Suprapubic skin (tissue), 4 donors: ENCODE results near the gene MLXIP. TPM values are rescaled to one million over a fixed set of nuclear protein-coding genes. Genes with fewer than 3 reads are reported as not detected.

Experiments used
- DNase-seq, 2 donors: peaks; one replicate each; pipeline ENCODE4 v3.0.0-alpha.2; 2019; ENCODE audit warnings: low spot score in 2 of 2
- H3K27ac ChIP-seq: fragments of 200-600 bp; sonication (generic); one replicate; pipeline ENCODE4 v1.5.1; 2019
- H3K27me3 ChIP-seq: fragments of 200-600 bp; sonication (generic); one replicate; pipeline ENCODE4 v1.5.1; 2019
- H3K36me3 ChIP-seq: fragments of 200-600 bp; sonication (generic); one replicate; pipeline ENCODE4 v1.5.1; 2019
- H3K4me1 ChIP-seq: fragments of 200-600 bp; sonication (generic); one replicate; pipeline ENCODE4 v1.5.1; 2019
- H3K4me3 ChIP-seq: fragments of 200-600 bp; sonication (generic); one replicate; pipeline ENCODE4 v1.5.1; 2019; ENCODE audit warnings: mild to moderate bottlenecking
- H3K9me3 ChIP-seq: fragments of 200-600 bp; sonication (generic); one replicate; pipeline ENCODE4 v1.5.1; 2019
- EP300 ChIP-seq: sonication (generic); formaldehyde crosslinking; IDR thresholded peaks from one replicate; pipeline ENCODE4 v1.6.1; 2017; ENCODE audit warnings: antibody characterized with exemption
- POLR2A ChIP-seq, 2 donors: fragments of 450-650 bp; IDR thresholded peaks; one replicate each; pipeline ENCODE4 v1.6.1; 2017; ENCODE audit warnings: antibody characterized with exemption in 2 of 2, mild to moderate bottlenecking in 2 of 2, moderate library complexity in 2 of 2
- POLR2AphosphoS5 ChIP-seq, 3 donors: sonication (generic); formaldehyde crosslinking; IDR thresholded peaks; one replicate each; pipeline ENCODE4 v1.6.1; 2017; ENCODE audit warnings: antibody characterized with exemption in 3 of 3
- WGBS: methylation state at CpG from one replicate; pipeline ENCODE4 v1.1.5; 2018; 5-methylcytosine and 5-hydroxymethylcytosine counted together
- total RNA-seq, 4 donors: library from RNA; depleted of rRNA; stranded (reverse); fragments of >200 nt; gene quantifications; one replicate each; pipeline ENCODE4 v1.1.0, GENCODE V29; 2016
- TF ChIP-seq, protein P1 (sequence below), 2 donors: fragments of 200-600 bp in 1 of 2; fragments of 450-650 bp in 1 of 2; sonication (generic) in 1 of 2; IDR thresholded peaks; one replicate each; pipeline ENCODE4 v1.5.1; 2016 to 2019; ENCODE audit warnings: antibody characterized with exemption in 2 of 2, mild to moderate bottlenecking in 1 of 2, moderate library complexity in 1 of 2

Gene MLXIP
- total RNA-seq, 4 donors from 2014 or later = 25.2 to 91.4 (median 35.4) TPM

DNA sequence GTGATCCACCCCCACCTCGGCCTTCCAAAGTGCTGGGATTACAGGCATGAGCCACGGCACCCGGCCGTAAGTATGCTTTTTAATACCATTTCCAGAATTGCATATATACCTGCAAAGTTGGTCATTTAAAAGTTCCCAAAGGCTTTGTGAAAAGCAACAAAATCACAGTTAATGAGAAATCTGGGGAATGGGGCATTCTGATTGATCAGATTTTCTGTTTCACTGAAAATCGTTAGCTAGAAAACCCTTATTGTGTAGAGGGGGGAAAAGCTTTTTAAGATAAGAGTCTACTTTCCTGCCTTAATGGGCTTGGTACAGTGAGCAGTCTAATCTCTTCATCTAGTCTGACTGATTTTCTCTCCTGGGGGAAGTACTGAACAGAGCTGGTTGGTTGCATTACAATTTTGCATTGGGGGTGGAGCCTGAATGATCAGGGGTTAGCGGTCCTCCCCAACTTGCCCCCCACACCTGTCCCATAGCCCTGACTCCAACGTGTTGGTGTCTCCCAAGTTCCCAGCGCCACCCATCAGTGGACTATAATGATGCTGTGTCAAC lies 71.6 kb downstream of the MLXIP start:
- DNase-seq = no peak
- TF ChIP-seq POLR2AphosphoS5 (IDR thresholded peaks at IDR 0.05) (no peak), POLR2A (IDR thresholded peaks at IDR 0.05) (no peak), EP300 (no peak)
- TF ChIP-seq, protein P1, sequence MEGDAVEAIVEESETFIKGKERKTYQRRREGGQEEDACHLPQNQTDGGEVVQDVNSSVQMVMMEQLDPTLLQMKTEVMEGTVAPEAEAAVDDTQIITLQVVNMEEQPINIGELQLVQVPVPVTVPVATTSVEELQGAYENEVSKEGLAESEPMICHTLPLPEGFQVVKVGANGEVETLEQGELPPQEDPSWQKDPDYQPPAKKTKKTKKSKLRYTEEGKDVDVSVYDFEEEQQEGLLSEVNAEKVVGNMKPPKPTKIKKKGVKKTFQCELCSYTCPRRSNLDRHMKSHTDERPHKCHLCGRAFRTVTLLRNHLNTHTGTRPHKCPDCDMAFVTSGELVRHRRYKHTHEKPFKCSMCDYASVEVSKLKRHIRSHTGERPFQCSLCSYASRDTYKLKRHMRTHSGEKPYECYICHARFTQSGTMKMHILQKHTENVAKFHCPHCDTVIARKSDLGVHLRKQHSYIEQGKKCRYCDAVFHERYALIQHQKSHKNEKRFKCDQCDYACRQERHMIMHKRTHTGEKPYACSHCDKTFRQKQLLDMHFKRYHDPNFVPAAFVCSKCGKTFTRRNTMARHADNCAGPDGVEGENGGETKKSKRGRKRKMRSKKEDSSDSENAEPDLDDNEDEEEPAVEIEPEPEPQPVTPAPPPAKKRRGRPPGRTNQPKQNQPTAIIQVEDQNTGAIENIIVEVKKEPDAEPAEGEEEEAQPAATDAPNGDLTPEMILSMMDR (IDR thresholded peaks at IDR 0.05) = no peak
- 78% methylated on average over 8 of the region's 8 CpGs for WGBS
- no peaks in the 10 kb centered on the region for H3K36me3 ChIP-seq
- H3K4me1 ChIP-seq = no peaks in the 10 kb centered on the region
- no peak overlapping the region for H3K4me3 ChIP-seq
- H3K9me3 ChIP-seq = no peaks in the 10 kb centered on the region
- no peaks in the 10 kb centered on the region for H3K27me3 ChIP-seq
- no peak overlapping the region for H3K27ac ChIP-seq

DNA sequence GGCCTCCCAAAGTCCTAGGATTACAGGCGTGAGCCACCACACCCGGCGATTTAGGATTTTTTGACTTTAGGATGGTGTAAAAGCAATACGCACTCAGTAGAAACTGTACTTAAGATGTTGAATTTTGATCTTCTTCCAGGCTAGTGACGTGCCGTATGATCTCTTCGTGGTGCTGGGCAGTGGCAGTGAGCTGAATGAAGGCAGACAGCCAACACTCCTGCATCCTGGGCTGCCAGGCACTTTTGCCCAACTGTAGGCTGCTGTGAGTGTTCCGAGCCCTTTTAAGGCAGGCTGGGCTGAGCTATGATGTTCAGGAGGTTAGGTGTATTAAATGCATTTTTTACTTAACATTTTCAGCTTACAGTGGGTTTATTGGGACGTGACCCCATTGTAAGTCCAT lies 74.2 kb downstream of the MLXIP start:
- Histone ChIP-seq H3K36me3 (no peaks in the 10 kb centered on the region), H3K4me1 (no peaks in the 10 kb centered on the region), H3K27ac (no peak overlapping the region), H3K9me3 (no peaks in the 10 kb centered on the region), H3K27me3 (no peaks in the 10 kb centered on the region), H3K4me3 (no peak overlapping the region)
- no peak for TF ChIP-seq EP300
- no peak for TF ChIP-seq POLR2AphosphoS5 (IDR thresholded peaks at IDR 0.05)
- TF ChIP-seq, protein P1 (IDR thresholded peaks at IDR 0.05) = no peak
- no peak for TF ChIP-seq POLR2A (IDR thresholded peaks at IDR 0.05)
- no peak for DNase-seq
- WGBS = 81% methylated on average over 9 of the region's 9 CpGs

DNA sequence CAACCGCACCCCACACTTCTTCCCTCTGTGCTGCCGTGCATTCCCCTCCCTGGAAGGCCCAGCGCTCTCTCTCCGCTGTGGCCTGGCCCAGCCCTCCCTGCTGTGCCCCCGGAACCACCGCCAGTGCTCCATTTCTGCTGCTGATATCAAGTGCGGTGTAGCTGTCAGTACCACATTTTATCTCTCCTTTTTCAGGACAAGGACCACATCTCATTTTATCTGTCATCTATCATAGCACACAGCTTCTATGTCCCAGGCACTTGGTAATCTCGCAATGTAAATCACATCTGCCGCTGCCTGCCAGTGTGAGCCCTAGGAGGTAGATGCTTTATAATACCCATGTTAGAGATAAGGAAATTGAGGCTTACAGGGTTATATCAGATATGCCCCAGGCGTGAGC lies 77.1 kb downstream of the MLXIP start:
- no peak for TF ChIP-seq POLR2AphosphoS5 (IDR thresholded peaks at IDR 0.05)
- TF ChIP-seq EP300 = no peak
- no peak for TF ChIP-seq POLR2A (IDR thresholded peaks at IDR 0.05)
- TF ChIP-seq, protein P1 (IDR thresholded peaks at IDR 0.05) = no peak
- WGBS = 85% methylated on average over 10 of the region's 10 CpGs
- H3K36me3 ChIP-seq = no peaks in the 10 kb centered on the region
- DNase-seq = no peak
- H3K9me3 ChIP-seq = no peaks in the 10 kb centered on the region
- no peaks in the 10 kb centered on the region for H3K27me3 ChIP-seq
- H3K4me3 ChIP-seq = no peak overlapping the region
- no peak overlapping the region for H3K27ac ChIP-seq
- no peaks in the 10 kb centered on the region for H3K4me1 ChIP-seq

DNA sequence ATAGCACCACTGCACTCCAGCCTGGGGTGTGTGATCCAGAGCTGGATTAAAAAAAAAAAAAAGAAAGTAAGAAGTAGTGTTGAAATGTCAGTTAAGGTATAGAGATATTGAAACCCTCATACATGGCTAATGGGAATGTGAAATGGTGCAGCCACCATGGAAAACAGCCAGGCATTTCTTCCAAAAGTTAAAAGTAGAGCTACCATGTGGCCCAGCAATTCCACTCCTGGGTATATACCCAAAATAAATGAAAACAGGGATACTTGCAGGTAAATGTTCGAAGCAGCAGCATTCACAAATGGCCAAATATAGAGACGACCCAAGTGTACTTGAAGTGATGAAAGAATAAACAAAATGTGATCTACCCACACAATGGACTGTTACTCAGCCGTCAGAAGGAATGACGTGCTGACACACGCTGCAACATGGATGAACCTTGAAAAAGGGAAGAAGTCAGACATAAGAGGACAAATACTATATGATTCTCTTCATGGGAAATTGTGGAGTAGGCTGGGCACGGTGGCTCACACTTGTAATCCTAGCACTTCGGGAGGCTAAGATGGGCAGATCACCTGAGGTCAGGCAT lies 80.2 kb downstream of the MLXIP start:
- peaks cover 3% of the 10 kb centered on the region for H3K27me3 ChIP-seq
- H3K27ac ChIP-seq = no peak overlapping the region
- 87% methylated on average over 7 of the region's 7 CpGs for WGBS
- no peaks in the 10 kb centered on the region for H3K9me3 ChIP-seq
- DNase-seq = no peak
- no peaks in the 10 kb centered on the region for H3K4me1 ChIP-seq
- H3K4me3 ChIP-seq = no peak overlapping the region
- TF ChIP-seq POLR2A (IDR thresholded peaks at IDR 0.05) (no peak), POLR2AphosphoS5 (IDR thresholded peaks at IDR 0.05) (no peak), EP300 (no peak)
- TF ChIP-seq, protein P1 (IDR thresholded peaks at IDR 0.05) = no peak
- H3K36me3 ChIP-seq = no peaks in the 10 kb centered on the region

DNA sequence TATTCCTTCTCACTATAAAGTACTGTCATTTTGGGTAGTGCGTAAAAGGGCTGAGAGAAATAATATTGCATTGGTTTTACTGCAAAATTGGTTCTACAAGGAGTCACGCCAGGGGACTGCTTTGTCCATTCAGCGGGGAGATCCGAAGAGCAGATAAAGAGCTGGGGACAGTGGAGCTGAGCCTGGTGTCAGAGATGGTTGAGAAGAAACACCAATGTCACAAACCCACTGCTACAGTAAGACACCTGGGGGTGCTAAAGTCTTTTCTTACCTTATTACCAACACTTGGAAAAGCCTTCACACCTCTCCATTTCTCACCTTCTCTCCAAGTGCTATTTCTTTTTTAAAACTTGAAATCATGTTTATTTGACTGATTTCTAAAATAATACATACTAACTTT lies 81.3 kb downstream of the MLXIP start:
- no peak overlapping the region for H3K4me3 ChIP-seq
- TF ChIP-seq POLR2A (IDR thresholded peaks at IDR 0.05) (no peak), POLR2AphosphoS5 (IDR thresholded peaks at IDR 0.05) (no peak), EP300 (no peak)
- TF ChIP-seq, protein P1 (IDR thresholded peaks at IDR 0.05) = no peak
- no peaks in the 10 kb centered on the region for H3K4me1 ChIP-seq
- H3K27me3 ChIP-seq = peaks cover 3% of the 10 kb centered on the region
- no peaks in the 10 kb centered on the region for H3K36me3 ChIP-seq
- DNase-seq = no peak
- no peak overlapping the region for H3K27ac ChIP-seq
- 77% methylated on average over 4 of the region's 4 CpGs for WGBS
- H3K9me3 ChIP-seq = no peaks in the 10 kb centered on the region
